ENCODE results near the gene POLR2E.

Gene POLR2E

GRCh38 chr19:1062387-1063029, 32.7 kb downstream of the POLR2E start:
- no peak for DNase-seq

- no peak for DNase-seq
Observed at GRCh38 chr19:1061987-1062386, 33.2 kb downstream of the POLR2E start.

- no peak for DNase-seq
Observed at GRCh38 chr19:1060689-1061088, 34.5 kb downstream of the POLR2E start.

- no peak for DNase-seq
Observed at GRCh38 chr19:1058112-1058511, 37.1 kb downstream of the POLR2E start.

GRCh38 chr19:1057176-1057855, 37.9 kb downstream of the POLR2E start:
- DNase-seq, result no peak

- DNase-seq, result no peak
Observed at GRCh38 chr19:1055886-1056620, 39.1 kb downstream of the POLR2E start.

GRCh38 chr19:1055028-1055425, 40.1 kb downstream of the POLR2E start:
- no peak for DNase-seq

GRCh38 chr19:1054102-1055027, 40.8 kb downstream of the POLR2E start:
- no peak for DNase-seq

- DNase-seq, result no peak
Observed at GRCh38 chr19:1053176-1054101, 41.7 kb downstream of the POLR2E start.

- DNase-seq, result no peak
Observed at GRCh38 chr19:1052349-1052975, 42.7 kb downstream of the POLR2E start.

- DNase-seq, result no peak
Observed at GRCh38 chr19:1051791-1052190, 43.4 kb downstream of the POLR2E start.

- DNase-seq, result no peak
Observed at GRCh38 chr19:1050989-1051788, 44.0 kb downstream of the POLR2E start.

GRCh38 chr19:1049800-1050199, 45.4 kb downstream of the POLR2E start:
- DNase-seq, result no peak

GRCh38 chr19:1049106-1049505, 46.1 kb downstream of the POLR2E start:
- DNase-seq, result no peak

GRCh38 chr19:1047696-1048147, 47.5 kb downstream of the POLR2E start:
- DNase-seq, result no peak

GRCh38 chr19:1046836-1047695, 48.1 kb downstream of the POLR2E start:
- DNase-seq, result no peak

- no peak for DNase-seq
Observed at GRCh38 chr19:1046117-1046626, 49.0 kb downstream of the POLR2E start.

GRCh38 chr19:1045247-1045603, 50.0 kb downstream of the POLR2E start:
- peak in 1 of 4 experiments; percentile 41 for DNase-seq

All from activated naive CD4-positive, alpha-beta T cell (primary cell).